GM13976 (cell line): Measurements from ENCODE around the gene LRRIQ4.

ENCODE experiments used
- DNase-seq: peaks from one replicate; pipeline ENCODE4 v3.0.0; 2012; ENCODE audit warnings: low spot score
- in situ Hi-C: fragments of 300-500 bp; cut with MboI; formaldehyde crosslinking; loops from one replicate; pipeline ENCODE4 v1.12.0; 2022; ENCODE audit warnings: low sequenced_read_pairs, mixed read lengths, inconsistent platforms; ENCODE audit not compliant: unreplicated experiment
- TF ChIP-seq, protein P1 (sequence below): IDR thresholded peaks from 2 replicates; pipeline ENCODE4 v1.5.1; 2012; ENCODE audit warnings: borderline replicate concordance, mild to moderate bottlenecking; ENCODE audit not compliant: insufficient read depth; ENCODE audit errors: extremely low read depth, missing control alignments, control extremely low read depth

LRRIQ4 gene

DNA sequence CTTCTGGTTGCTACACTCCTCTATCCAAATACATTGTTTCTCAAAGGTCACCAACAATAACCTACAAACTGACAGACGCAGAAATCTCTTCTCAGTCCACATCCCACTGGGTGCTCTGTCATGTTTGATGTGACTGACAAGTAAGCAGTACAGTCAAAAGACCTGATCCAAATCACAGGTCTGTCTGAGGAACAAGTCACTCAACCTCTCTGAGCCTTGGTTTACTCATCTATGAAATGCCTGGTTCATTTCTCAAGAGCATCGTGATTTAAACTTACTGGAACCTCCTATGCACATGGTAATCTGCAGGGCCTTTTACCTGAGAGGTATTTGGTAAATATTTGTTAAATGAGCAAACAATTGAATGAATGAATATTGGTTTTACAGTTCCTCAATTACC lies 51.6 kb downstream of the LRRIQ4 start:
- in situ Hi-C loops: no loop called here

DNA sequence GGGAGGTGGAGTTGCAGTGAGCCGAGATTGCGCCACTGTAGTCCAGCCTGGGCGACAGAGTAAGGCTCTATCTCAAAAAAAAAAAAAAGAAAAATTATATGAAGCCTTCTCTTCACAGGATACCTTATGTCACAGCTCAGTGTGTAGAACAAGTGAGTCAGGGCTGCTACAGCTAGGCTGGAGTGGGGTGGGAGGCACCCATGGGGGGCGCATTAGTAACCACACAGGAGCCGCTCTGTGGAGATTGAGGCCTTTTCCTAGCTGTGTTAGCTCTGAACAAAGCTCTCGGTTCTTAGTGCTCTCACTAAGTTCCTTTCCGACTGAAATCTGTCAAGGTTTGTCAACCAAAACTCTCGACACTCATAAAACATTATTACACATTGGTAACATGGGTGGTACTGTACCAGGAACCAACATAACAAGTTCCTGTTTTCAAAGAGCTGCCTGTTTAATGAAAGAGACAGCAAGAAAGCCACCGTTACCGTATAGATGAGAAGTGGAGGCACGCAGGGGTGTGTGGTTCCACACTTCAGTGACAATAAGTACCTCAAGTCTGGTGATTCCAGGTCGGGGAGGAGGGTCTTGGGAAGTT lies 52.6 kb downstream of the LRRIQ4 start:
- no peak for DNase-seq
- in situ Hi-C loops: no loop called here

More for the DNA sequence above, 51.6 kb downstream of the LRRIQ4 start:
- DNase-seq: no peak
- TF ChIP-seq, protein P1, sequence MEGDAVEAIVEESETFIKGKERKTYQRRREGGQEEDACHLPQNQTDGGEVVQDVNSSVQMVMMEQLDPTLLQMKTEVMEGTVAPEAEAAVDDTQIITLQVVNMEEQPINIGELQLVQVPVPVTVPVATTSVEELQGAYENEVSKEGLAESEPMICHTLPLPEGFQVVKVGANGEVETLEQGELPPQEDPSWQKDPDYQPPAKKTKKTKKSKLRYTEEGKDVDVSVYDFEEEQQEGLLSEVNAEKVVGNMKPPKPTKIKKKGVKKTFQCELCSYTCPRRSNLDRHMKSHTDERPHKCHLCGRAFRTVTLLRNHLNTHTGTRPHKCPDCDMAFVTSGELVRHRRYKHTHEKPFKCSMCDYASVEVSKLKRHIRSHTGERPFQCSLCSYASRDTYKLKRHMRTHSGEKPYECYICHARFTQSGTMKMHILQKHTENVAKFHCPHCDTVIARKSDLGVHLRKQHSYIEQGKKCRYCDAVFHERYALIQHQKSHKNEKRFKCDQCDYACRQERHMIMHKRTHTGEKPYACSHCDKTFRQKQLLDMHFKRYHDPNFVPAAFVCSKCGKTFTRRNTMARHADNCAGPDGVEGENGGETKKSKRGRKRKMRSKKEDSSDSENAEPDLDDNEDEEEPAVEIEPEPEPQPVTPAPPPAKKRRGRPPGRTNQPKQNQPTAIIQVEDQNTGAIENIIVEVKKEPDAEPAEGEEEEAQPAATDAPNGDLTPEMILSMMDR: no peak

DNA sequence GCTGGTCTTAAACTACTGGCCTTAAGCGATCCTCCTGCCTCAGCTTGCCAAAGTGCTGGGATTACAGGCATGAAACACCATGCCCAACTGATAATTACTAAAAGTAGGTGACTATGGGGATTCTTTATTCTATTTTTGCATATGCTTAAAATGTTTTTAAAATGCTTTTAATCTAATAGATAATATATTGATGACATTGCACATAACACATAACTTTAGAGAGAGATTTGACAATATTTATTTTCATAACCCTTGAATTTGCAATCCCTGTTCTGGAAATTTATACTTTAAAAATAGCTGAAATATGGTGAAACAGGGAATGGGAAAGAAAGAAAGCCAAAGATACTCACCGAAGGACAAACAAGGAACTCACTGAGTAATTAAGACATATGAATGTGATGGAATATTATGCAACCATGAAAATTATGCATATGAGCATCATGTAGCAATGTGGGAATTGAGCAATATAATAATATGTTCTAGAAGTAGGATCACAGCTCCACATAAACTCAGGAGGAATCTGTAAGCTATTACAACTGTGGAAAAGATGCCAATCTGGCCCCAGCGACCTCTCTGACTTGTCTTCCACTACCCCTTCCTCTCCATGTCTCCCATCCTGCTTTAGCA lies 55.0 kb downstream of the LRRIQ4 start:
- in situ Hi-C loops: no loop called here
- no peak for DNase-seq
- TF ChIP-seq, protein P1: no peak

More for the DNA sequence above, 52.6 kb downstream of the LRRIQ4 start:
- TF ChIP-seq, protein P1: no peak

DNA sequence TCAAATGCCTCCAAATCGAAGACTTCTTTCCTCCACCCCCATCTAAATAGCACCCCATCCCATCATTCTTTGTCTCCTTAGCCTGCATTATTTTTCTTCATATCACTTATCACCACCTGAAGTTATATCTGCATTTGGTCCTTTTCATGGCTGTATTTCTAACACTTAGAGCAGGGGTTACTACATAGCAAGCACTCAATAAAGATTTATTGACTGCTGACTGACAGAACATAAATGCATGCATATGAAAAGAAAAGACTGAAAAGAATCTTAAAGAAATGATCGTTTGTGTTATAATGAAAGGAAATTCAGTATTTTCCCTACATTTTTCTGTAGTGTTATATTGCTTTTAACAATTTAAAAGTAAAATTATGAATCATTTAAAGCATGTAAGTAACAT lies 55.7 kb downstream of the LRRIQ4 start:
- DNase-seq: no peak
- in situ Hi-C loops: no loop called here
- TF ChIP-seq, protein P1: no peak

DNA sequence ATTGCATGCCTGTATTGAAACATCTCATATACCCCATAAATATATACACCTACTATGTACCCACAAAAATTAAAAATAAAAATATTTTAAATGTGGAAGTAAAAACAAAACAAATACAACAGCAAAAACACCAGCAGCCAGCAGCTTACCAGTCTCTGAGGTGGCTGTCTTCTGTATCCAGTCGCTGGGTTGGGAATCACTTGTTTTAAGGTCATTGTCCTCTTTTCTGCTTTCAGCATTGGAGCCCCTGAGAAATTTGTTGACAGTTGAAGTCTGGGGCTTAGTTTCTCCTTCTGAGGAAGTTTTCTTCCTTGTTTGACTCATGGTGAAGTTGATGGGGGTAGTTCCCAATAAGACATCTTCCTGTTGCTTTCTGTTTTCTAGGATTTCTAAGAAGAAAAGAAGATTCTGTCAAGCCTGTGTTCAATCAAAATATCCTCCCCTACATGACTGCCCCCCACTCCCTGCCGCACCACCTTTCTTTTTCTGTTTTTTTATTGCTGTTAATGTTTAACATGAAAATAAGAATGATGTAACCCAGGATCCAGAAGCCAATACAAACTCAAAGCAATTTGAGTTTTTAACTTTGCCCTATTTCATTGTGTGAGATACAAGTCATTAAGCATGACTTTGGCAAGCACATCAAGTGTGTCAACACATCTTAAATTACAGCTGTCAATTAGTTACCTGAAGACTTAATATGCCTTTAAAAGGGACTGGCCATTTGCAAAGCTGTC lies 57.0 kb downstream of the LRRIQ4 start, which contains the start of gene LRRC31:
LRRC31 (minus strand) TSS at position 452 of the 737 bp plus-strand sequence; CDS start at position 324, 128 bp downstream.
- DNase-seq: no peak
- TF ChIP-seq, protein P1: no peak
- in situ Hi-C loops: no loop called here

DNA sequence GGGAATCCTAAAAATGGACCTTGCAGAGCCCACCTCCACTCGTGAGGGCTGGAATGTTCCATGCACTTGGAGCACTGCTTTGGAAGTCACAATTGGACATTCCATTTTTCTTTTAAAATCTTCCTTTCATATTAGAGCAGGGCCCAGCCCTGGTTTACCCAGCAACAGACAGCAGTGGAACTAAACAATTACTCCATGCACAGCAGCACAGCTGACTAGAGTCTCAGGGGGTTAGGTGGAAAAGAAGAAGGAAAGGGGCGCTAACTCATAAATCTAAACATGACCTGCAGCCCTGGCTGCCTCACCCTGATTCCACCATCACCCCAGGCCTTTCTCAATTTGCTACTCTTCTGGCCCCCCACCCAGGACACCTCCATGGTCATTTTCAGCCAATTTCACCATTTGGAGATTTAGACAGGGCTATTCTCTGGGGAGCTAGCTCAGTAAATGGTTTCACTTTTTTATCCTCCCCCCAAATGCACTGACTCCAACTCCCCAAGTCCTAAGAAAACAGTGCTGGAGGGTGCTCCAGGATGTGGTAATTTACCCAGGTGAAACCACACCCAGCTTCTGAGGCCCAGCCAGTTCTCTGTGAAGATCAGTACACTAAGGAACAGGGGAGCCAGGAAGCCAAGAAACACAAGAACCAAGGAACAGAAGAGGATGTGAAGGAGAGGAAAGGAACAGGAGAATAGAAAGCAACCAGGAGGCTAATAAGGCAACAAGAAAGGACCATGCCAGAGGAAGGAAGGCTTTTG lies 58.6 kb downstream of the LRRIQ4 start:
- TF ChIP-seq, protein P1: no peak
- DNase-seq: no peak
- in situ Hi-C loops: no loop called here
